ENCODE measurements around the gene PNMA6E. TPM values are rescaled to one million over a fixed set of nuclear protein-coding genes. Genes with fewer than 3 reads are reported as not detected.

PNMA6E gene
- total and polyA plus RNA-seq, 2 of the 13 experiments (the other 11 are each of a cell fraction or from before 2014, with no cell fraction given): not detected

DNA sequence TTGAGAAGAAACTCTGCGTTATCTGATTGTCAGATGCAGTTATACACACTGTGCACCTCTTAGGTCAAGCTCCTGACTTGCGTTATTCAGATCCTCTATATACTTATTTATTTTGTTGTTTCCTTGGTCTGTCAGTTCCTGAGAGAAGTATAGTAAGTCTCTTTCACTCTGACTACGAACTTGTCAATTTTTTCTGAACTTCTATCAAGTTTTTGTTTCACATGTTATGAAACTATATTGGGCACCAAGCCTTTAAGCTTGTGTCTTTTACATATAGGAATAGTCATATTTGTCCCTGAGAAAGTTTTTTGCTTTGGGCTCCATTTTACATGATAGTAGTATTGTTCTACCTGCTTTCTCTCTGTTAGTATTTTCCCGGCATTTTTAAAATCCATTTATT lies 35.5 kb downstream of the PNMA6E start:
- no peak overlapping the region for H3K4me2 ChIP-seq (ENCODE audit: low read depth, low read length)
- no peaks in the 10 kb centered on the region for H4K20me1 ChIP-seq (ENCODE audit: insufficient read depth, low read length)
- H3K9ac ChIP-seq (ENCODE audit: insufficient read depth, low read depth, low read length): no peak overlapping the region
- no peaks in the 10 kb centered on the region for H3K27me3 ChIP-seq (ENCODE audit: control insufficient read depth in 1 of 2, insufficient read depth in 2 of 2, low read length in 2 of 2)
- no peak for DNase-seq (ENCODE audit: low spot score)
- ATAC-seq: no peak
- no TSS peak for BruUV-seq (replicated peaks)
- no peak overlapping the region for H3K4me3 ChIP-seq (replicated peaks in 1 of 3; ENCODE audit: insufficient read depth in 1 of 3, low read depth in 2 of 3, low read length in 3 of 3)
- in situ Hi-C loops (cut with HindIII; ENCODE audit: extremely low pct_ligation_motif_present, low pct_unique_long_range_greater_than_20kb) (no loop called here), intact Hi-C loops (cut with micrococcal nuclease; ENCODE audit: unreplicated experiment) (no loop called here)
- no peaks in the 10 kb centered on the region for H3K9me3 ChIP-seq (ENCODE audit: low read length)
- H3K4me1 ChIP-seq (ENCODE audit: insufficient read depth, low read length): no peaks in the 10 kb centered on the region
- H2AFZ ChIP-seq (ENCODE audit: low read length): no peak overlapping the region
- FAIRE-seq: no peak
- H3K27ac ChIP-seq (ENCODE audit: extremely low read length, insufficient read depth, low read length): no peak overlapping the region
- no peaks in the 10 kb centered on the region for H3K79me2 ChIP-seq (ENCODE audit: insufficient read depth, low read length)
- no peaks in the 10 kb centered on the region for H3K36me3 ChIP-seq (replicated peaks in 1 of 2; ENCODE audit: control insufficient read depth in 1 of 2, insufficient read depth in 2 of 2, low read length in 2 of 2)
- WGBS (ENCODE audit: low lambda C conversion rate): 25% methylated on average over 4 of the region's 4 CpGs
- TF ChIP-seq NAIF1 (CRISPR knock-in tag; IDR thresholded peaks at IDR 0.05; ENCODE audit: borderline replicate concordance) (no peak), CBFB (CRISPR knock-in tag; IDR thresholded peaks at IDR 0.05) (no peak), ZNF101 (CRISPR knock-in tag; IDR thresholded peaks at IDR 0.05; ENCODE audit: borderline replicate concordance, low read depth) (no peak), FOXJ3 (CRISPR knock-in tag; IDR thresholded peaks at IDR 0.05; ENCODE audit: borderline replicate concordance) (no peak)
- TF ChIP-seq, protein P1, sequence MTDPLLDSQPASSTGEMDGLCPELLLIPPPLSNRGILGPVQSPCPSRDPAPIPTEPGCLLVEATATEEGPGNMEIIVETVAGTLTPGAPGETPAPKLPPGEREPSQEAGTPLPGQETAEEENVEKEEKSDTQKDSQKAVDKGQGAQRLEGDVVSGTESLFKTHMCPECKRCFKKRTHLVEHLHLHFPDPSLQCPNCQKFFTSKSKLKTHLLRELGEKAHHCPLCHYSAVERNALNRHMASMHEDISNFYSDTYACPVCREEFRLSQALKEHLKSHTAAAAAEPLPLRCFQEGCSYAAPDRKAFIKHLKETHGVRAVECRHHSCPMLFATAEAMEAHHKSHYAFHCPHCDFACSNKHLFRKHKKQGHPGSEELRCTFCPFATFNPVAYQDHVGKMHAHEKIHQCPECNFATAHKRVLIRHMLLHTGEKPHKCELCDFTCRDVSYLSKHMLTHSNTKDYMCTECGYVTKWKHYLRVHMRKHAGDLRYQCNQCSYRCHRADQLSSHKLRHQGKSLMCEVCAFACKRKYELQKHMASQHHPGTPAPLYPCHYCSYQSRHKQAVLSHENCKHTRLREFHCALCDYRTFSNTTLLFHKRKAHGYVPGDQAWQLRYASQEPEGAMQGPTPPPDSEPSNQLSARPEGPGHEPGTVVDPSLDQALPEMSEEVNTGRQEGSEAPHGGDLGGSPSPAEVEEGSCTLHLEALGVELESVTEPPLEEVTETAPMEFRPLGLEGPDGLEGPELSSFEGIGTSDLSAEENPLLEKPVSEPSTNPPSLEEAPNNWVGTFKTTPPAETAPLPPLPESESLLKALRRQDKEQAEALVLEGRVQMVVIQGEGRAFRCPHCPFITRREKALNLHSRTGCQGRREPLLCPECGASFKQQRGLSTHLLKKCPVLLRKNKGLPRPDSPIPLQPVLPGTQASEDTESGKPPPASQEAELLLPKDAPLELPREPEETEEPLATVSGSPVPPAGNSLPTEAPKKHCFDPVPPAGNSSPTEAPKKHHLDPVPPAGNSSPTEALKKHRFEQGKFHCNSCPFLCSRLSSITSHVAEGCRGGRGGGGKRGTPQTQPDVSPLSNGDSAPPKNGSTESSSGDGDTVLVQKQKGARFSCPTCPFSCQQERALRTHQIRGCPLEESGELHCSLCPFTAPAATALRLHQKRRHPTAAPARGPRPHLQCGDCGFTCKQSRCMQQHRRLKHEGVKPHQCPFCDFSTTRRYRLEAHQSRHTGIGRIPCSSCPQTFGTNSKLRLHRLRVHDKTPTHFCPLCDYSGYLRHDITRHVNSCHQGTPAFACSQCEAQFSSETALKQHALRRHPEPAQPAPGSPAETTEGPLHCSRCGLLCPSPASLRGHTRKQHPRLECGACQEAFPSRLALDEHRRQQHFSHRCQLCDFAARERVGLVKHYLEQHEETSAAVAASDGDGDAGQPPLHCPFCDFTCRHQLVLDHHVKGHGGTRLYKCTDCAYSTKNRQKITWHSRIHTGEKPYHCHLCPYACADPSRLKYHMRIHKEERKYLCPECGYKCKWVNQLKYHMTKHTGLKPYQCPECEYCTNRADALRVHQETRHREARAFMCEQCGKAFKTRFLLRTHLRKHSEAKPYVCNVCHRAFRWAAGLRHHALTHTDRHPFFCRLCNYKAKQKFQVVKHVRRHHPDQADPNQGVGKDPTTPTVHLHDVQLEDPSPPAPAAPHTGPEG (CRISPR knock-in tag; IDR thresholded peaks at IDR 0.05): no peak
- TF ChIP-seq, protein P2, sequence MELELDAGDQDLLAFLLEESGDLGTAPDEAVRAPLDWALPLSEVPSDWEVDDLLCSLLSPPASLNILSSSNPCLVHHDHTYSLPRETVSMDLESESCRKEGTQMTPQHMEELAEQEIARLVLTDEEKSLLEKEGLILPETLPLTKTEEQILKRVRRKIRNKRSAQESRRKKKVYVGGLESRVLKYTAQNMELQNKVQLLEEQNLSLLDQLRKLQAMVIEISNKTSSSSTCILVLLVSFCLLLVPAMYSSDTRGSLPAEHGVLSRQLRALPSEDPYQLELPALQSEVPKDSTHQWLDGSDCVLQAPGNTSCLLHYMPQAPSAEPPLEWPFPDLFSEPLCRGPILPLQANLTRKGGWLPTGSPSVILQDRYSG (CRISPR knock-in tag; IDR thresholded peaks at IDR 0.05): no peak
- CTCF ChIA-PET (ENCODE audit: low intra/inter-chr PET ratio, low total read pairs): no interaction called here
- POLR2A ChIA-PET: no interaction called here

Measured in HepG2 (cell line).